ENCODE measurements around the gene SH3RF3.

The SH3RF3 gene

GRCh38 chr2:109455731-109456691, 327.0 kb downstream of the SH3RF3 start:
- Histone ChIP-seq H3K4me2 (ENCODE audit: low read length, poor library complexity, severe bottlenecking) (no peak overlapping the region), H3K4me3 (ENCODE audit: insufficient read depth in 1 of 2, low read depth in 1 of 2, low read length in 2 of 2) (no peak overlapping the region), H3K9ac (ENCODE audit: low read length) (no peak overlapping the region), H2BK12ac (ENCODE audit: low read length in 2 of 2) (no peak overlapping the region), H3K14ac (ENCODE audit: low read length in 2 of 2) (no peak overlapping the region), H3K23ac (ENCODE audit: low read length in 2 of 2) (no peak overlapping the region), H4K8ac (ENCODE audit: low read length) (no peak overlapping the region), H3K4ac (ENCODE audit: low read depth in 1 of 2, low read length in 2 of 2) (no peak overlapping the region), H3K79me1 (replicated peaks; ENCODE audit: low read length, poor library complexity, severe bottlenecking) (peaks cover 2% of the 10 kb centered on the region), H3K36me3 (ENCODE audit: control insufficient read depth in 1 of 2, insufficient read depth in 2 of 2, low read depth in 1 of 2, low read length in 2 of 2) (peaks cover 24% of the 10 kb centered on the region in 2 experiments), H3K18ac (ENCODE audit: low read depth in 1 of 2, low read length in 2 of 2) (no peak overlapping the region), H3K27ac (ENCODE audit: low read length, poor library complexity, severe bottlenecking) (no peak overlapping the region), H2BK5ac (ENCODE audit: low read depth, low read length, poor library complexity, severe bottlenecking) (no peak overlapping the region), H4K91ac (ENCODE audit: low read length) (no peak overlapping the region), H3K9me3 (ENCODE audit: control insufficient read depth, low read length) (no peaks in the 10 kb centered on the region), H2BK120ac (ENCODE audit: low read depth, low read length) (no peak overlapping the region), H2BK15ac (ENCODE audit: low read depth, poor library complexity, severe bottlenecking) (no peak overlapping the region), H2AFZ (ENCODE audit: low read depth, low read length) (no peak overlapping the region), H2AK5ac (ENCODE audit: low read length, severe bottlenecking) (peak overlapping the region; percentile 36), H3K27me3 (ENCODE audit: control insufficient read depth in 1 of 2, insufficient read depth in 1 of 2, low read length in 2 of 2) (no peaks in the 10 kb centered on the region), H3K4me1 (ENCODE audit: control insufficient read depth, insufficient read depth, low read depth, low read length) (peaks cover 36% of the 10 kb centered on the region)
- WGBS, result 90% methylated on average over 21 of the region's 21 CpGs
- no peak for DNase-seq

GRCh38 chr2:109456776-109457175, 327.8 kb downstream of the SH3RF3 start:
- Histone ChIP-seq H3K23ac (ENCODE audit: low read length in 2 of 2) (no peak overlapping the region), H3K9ac (ENCODE audit: low read length) (no peak overlapping the region), H3K4ac (ENCODE audit: low read depth in 1 of 2, low read length in 2 of 2) (no peak overlapping the region), H2BK120ac (ENCODE audit: low read depth, low read length) (no peak overlapping the region), H3K4me1 (ENCODE audit: control insufficient read depth, insufficient read depth, low read depth, low read length) (peaks cover 35% of the 10 kb centered on the region), H3K27me3 (ENCODE audit: control insufficient read depth in 1 of 2, insufficient read depth in 1 of 2, low read length in 2 of 2) (no peaks in the 10 kb centered on the region), H3K27ac (ENCODE audit: low read length, poor library complexity, severe bottlenecking) (no peak overlapping the region), H2BK5ac (ENCODE audit: low read depth, low read length, poor library complexity, severe bottlenecking) (no peak overlapping the region), H4K91ac (ENCODE audit: low read length) (no peak overlapping the region), H2BK12ac (ENCODE audit: low read length in 2 of 2) (no peak overlapping the region), H3K79me1 (replicated peaks; ENCODE audit: low read length, poor library complexity, severe bottlenecking) (peaks cover 2% of the 10 kb centered on the region), H3K9me3 (ENCODE audit: control insufficient read depth, low read length) (no peaks in the 10 kb centered on the region), H3K4me3 (ENCODE audit: insufficient read depth in 1 of 2, low read depth in 1 of 2, low read length in 2 of 2) (no peak overlapping the region), H2AFZ (ENCODE audit: low read depth, low read length) (no peak overlapping the region), H2BK15ac (ENCODE audit: low read depth, poor library complexity, severe bottlenecking) (no peak overlapping the region), H2AK5ac (ENCODE audit: low read length, severe bottlenecking) (peak overlapping the region; percentile 14), H3K4me2 (ENCODE audit: low read length, poor library complexity, severe bottlenecking) (no peak overlapping the region), H3K14ac (ENCODE audit: low read length in 2 of 2) (no peak overlapping the region), H3K36me3 (ENCODE audit: control insufficient read depth in 1 of 2, insufficient read depth in 2 of 2, low read depth in 1 of 2, low read length in 2 of 2) (peaks cover 21 to 24% of the 10 kb centered on the region in 2 experiments), H4K8ac (ENCODE audit: low read length) (no peak overlapping the region), H3K18ac (ENCODE audit: low read depth in 1 of 2, low read length in 2 of 2) (no peak overlapping the region)
- DNase-seq, result no peak
- WGBS, result 87% methylated on average over 5 of the region's 8 CpGs

GRCh38 chr2:109457366-109457765, 328.4 kb downstream of the SH3RF3 start:
- H3K18ac ChIP-seq (ENCODE audit: low read depth in 1 of 2, low read length in 2 of 2), result no peak overlapping the region
- H3K27ac ChIP-seq (ENCODE audit: low read length, poor library complexity, severe bottlenecking), result no peak overlapping the region
- no peak overlapping the region for H3K4me2 ChIP-seq (ENCODE audit: low read length, poor library complexity, severe bottlenecking)
- WGBS, result 84% methylated on average over 9 of the region's 9 CpGs
- H2BK5ac ChIP-seq (ENCODE audit: low read depth, low read length, poor library complexity, severe bottlenecking), result no peak overlapping the region
- DNase-seq, result no peak
- peaks cover 2% of the 10 kb centered on the region for H3K79me1 ChIP-seq (replicated peaks; ENCODE audit: low read length, poor library complexity, severe bottlenecking)
- no peaks in the 10 kb centered on the region for H3K9me3 ChIP-seq (ENCODE audit: control insufficient read depth, low read length)
- H2BK120ac ChIP-seq (ENCODE audit: low read depth, low read length), result no peak overlapping the region
- H2BK12ac ChIP-seq (ENCODE audit: low read length in 2 of 2), result no peak overlapping the region
- peaks cover 31% of the 10 kb centered on the region for H3K4me1 ChIP-seq (ENCODE audit: control insufficient read depth, insufficient read depth, low read depth, low read length)
- H2AK5ac ChIP-seq (ENCODE audit: low read length, severe bottlenecking), result no peak overlapping the region
- H3K4me3 ChIP-seq (ENCODE audit: insufficient read depth in 1 of 2, low read depth in 1 of 2, low read length in 2 of 2), result no peak overlapping the region
- peaks cover 20 to 24% of the 10 kb centered on the region in 2 experiments for H3K36me3 ChIP-seq (ENCODE audit: control insufficient read depth in 1 of 2, insufficient read depth in 2 of 2, low read depth in 1 of 2, low read length in 2 of 2)
- no peak overlapping the region for H3K9ac ChIP-seq (ENCODE audit: low read length)
- no peaks in the 10 kb centered on the region for H3K27me3 ChIP-seq (ENCODE audit: control insufficient read depth in 1 of 2, insufficient read depth in 1 of 2, low read length in 2 of 2)
- no peak overlapping the region for H3K4ac ChIP-seq (ENCODE audit: low read depth in 1 of 2, low read length in 2 of 2)
- H2BK15ac ChIP-seq (ENCODE audit: low read depth, poor library complexity, severe bottlenecking), result no peak overlapping the region
- no peak overlapping the region for H3K14ac ChIP-seq (ENCODE audit: low read length in 2 of 2)
- H2AFZ ChIP-seq (ENCODE audit: low read depth, low read length), result no peak overlapping the region
- H4K91ac ChIP-seq (ENCODE audit: low read length), result no peak overlapping the region
- no peak overlapping the region for H3K23ac ChIP-seq (ENCODE audit: low read length in 2 of 2)
- no peak overlapping the region for H4K8ac ChIP-seq (ENCODE audit: low read length)

GRCh38 chr2:109457794-109458193, 328.8 kb downstream of the SH3RF3 start:
- no peak overlapping the region for H3K9ac ChIP-seq (ENCODE audit: low read length)
- peaks cover 2% of the 10 kb centered on the region for H3K79me1 ChIP-seq (replicated peaks; ENCODE audit: low read length, poor library complexity, severe bottlenecking)
- H3K4me2 ChIP-seq (ENCODE audit: low read length, poor library complexity, severe bottlenecking), result no peak overlapping the region
- H3K4me3 ChIP-seq (ENCODE audit: insufficient read depth in 1 of 2, low read depth in 1 of 2, low read length in 2 of 2), result no peak overlapping the region
- no peaks in the 10 kb centered on the region for H3K9me3 ChIP-seq (ENCODE audit: control insufficient read depth, low read length)
- no peak overlapping the region for H3K18ac ChIP-seq (ENCODE audit: low read depth in 1 of 2, low read length in 2 of 2)
- no peak for DNase-seq
- H2BK15ac ChIP-seq (ENCODE audit: low read depth, poor library complexity, severe bottlenecking), result no peak overlapping the region
- no peak overlapping the region for H2BK5ac ChIP-seq (ENCODE audit: low read depth, low read length, poor library complexity, severe bottlenecking)
- H3K36me3 ChIP-seq (ENCODE audit: control insufficient read depth in 1 of 2, insufficient read depth in 2 of 2, low read depth in 1 of 2, low read length in 2 of 2), result peaks cover 20 to 24% of the 10 kb centered on the region in 2 experiments
- H3K23ac ChIP-seq (ENCODE audit: low read length in 2 of 2), result no peak overlapping the region
- no peak overlapping the region for H3K14ac ChIP-seq (ENCODE audit: low read length in 2 of 2)
- no peak overlapping the region for H4K8ac ChIP-seq (ENCODE audit: low read length)
- H3K4me1 ChIP-seq (ENCODE audit: control insufficient read depth, insufficient read depth, low read depth, low read length), result peaks cover 29% of the 10 kb centered on the region
- WGBS, result 48% methylated on average over 6 of the region's 7 CpGs
- H3K4ac ChIP-seq (ENCODE audit: low read depth in 1 of 2, low read length in 2 of 2), result no peak overlapping the region
- H2AFZ ChIP-seq (ENCODE audit: low read depth, low read length), result no peak overlapping the region
- H3K27ac ChIP-seq (ENCODE audit: low read length, poor library complexity, severe bottlenecking), result peak overlapping the region; percentile 38
- no peaks in the 10 kb centered on the region for H3K27me3 ChIP-seq (ENCODE audit: control insufficient read depth in 1 of 2, insufficient read depth in 1 of 2, low read length in 2 of 2)
- H2AK5ac ChIP-seq (ENCODE audit: low read length, severe bottlenecking), result no peak overlapping the region
- H2BK12ac ChIP-seq (ENCODE audit: low read length in 2 of 2), result no peak overlapping the region
- H4K91ac ChIP-seq (ENCODE audit: low read length), result no peak overlapping the region
- no peak overlapping the region for H2BK120ac ChIP-seq (ENCODE audit: low read depth, low read length)

All from mesenchymal stem cell (in vitro differentiated cells and primary cell).